Stimulated activated CD4-positive, alpha-beta T cell treated with anti-CD3 and anti-CD28 coated beads, Interleukin-15, amount 100 ng/mL, for 48 hours (primary cell): ENCODE results near the gene CCDC149.

Experiments
- DNase-seq, 2 donors: peaks; one replicate each; pipeline ENCODE4 v3.0.0-alpha.2; 2020; ENCODE audit warnings: low read depth in 2 of 2

CCDC149 gene

GRCh38 chr4:24881508-24882196 is 31.2 kb downstream of the CCDC149 start:
- DNase-seq, result no peak

- no peak for DNase-seq
Observed at GRCh38 chr4:24880186-24880585, 32.7 kb downstream of the CCDC149 start.

DNA sequence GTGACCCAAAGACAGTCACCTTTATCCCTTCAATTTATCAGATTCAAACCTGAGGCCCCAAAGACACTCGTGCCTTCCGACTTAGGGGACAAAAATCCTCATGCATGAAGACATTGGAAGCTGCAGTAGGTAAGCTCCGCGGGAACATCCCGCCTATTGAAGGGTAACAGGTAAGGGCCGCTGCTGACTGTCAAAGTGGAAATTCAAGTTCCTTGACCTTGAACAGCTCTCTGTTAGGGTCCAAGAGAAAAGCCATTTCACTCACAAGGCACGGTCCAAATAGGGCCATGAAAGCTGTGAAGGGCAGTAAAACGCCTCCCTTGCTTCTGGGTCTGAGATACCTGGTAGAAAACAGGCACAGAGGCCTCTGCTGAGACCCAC is 34.2 kb downstream of the CCDC149 start:
- no peak for DNase-seq

DNA sequence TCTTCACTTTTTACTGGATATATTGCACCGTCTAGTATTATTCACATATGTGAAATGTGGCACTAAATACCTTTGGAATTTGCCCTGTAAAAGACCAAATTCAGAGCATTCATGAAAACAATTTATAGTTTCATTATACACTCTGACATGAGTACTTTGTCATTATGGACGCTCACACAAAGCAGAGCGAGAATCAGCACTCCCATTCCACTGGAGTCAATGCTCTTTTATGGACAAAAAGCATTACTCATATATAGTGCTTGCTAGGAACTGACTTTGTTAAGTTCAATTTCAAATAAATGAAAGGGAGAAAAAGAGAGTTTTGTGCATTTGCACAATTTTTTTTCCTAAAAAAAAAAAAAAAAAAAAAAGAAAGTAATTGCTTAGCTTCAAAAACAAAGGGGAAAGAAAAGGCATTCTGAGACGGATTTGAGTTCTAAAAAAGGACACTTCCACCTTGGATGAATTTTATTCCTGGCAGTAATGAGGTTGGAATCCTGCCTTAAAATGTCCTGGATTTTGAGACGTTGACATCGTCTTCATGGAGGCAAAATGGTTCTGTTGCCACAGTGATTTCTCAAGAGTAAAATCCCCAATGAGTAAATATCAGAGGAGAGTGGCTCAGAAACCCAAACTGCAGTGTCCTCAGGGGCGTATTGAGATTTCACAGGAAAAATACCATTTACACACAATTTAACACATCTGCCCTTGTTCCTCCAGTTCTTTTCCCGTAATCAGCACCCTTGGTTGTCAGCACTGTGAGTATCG is 34.8 kb downstream of the CCDC149 start:
- DNase-seq, result no peak

- no peak for DNase-seq
Observed at GRCh38 chr4:24876431-24876830, 36.4 kb downstream of the CCDC149 start.

DNA sequence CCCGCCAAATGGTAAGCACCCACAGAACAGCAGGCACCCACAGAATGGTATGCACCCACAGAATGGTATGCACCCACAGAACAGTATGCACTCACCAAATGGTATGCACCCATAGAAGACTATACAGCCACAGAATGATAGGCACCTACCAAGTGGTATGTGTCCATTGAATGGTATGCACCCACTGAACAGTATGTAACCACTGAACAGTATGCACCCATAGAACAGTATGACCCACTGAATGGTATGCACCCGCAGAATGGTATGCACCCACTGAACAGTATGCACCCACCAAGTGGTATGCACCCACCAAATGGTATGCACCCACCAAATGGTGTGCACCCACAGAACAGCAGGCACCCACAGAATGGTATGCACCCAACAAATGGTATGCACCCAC is 40.1 kb downstream of the CCDC149 start:
- DNase-seq, result no peak

DNA sequence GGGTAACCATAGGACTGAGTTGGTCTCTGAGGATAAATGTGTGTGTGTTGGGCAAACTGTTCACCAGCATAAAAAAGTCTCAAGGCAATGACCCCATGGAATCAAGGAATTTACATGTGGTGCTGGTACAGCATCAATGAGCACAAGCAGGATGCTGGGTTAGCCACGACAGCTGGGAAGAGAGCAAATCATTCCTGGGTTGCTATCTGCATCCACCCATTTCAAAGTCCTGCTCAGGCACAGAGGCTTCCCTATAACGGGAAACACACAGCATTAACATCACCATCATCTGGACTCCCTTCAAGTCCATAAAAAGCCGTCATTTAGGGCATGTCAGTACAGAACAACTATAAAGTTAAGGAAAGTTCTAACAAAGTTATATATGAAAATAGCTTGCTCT is 41.6 kb downstream of the CCDC149 start:
- no peak for DNase-seq

DNA sequence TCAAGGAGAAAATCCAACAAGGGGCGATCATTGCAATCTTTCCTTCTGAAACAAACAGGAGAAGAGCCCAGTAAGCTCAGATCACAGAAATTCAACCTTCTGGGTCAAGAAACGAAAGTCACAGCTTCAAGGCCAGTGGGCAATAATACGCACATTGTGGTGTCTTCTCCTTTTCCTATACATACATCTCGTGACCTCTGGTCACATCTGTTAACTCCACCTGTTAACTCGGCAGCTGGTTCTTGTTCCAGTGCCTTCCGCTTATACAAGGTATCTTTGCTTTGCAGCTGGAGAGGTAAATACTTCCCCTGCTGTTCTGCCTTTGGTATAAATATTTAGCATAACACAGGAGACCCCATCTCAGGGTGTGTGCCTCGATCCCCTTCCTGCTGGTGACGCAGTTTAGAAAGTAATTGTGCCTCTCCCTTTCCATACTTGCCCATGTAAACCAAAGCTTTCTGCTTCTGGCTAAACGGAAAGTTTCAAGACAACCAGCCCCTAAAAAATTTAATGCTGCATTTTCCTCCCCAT is 45.0 kb downstream of the CCDC149 start:
- DNase-seq, result no peak

GRCh38 chr4:24867251-24867650 is 45.6 kb downstream of the CCDC149 start:
- DNase-seq, result no peak

DNA sequence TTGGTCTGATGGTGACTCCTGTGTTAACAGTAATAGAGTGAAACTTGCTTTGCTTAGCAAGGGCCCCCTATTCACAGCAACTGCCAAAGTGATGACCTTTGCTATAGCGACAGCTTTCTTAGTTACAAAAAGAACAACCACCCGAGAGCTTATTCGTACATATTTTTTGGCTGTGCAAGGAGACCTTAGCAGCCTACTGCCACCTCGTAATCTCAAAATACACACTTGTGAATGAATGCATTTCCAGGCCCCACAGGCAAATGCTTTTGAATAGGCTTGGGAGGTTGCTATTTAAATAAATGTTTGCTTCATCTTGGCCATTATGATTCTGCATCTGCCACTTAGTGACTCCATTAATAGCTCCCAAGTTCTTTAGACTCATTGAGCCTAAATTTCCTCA is 47.4 kb downstream of the CCDC149 start:
- no peak for DNase-seq

- no peak for DNase-seq
Observed at GRCh38 chr4:24863799-24864198, 49.0 kb downstream of the CCDC149 start.

DNA sequence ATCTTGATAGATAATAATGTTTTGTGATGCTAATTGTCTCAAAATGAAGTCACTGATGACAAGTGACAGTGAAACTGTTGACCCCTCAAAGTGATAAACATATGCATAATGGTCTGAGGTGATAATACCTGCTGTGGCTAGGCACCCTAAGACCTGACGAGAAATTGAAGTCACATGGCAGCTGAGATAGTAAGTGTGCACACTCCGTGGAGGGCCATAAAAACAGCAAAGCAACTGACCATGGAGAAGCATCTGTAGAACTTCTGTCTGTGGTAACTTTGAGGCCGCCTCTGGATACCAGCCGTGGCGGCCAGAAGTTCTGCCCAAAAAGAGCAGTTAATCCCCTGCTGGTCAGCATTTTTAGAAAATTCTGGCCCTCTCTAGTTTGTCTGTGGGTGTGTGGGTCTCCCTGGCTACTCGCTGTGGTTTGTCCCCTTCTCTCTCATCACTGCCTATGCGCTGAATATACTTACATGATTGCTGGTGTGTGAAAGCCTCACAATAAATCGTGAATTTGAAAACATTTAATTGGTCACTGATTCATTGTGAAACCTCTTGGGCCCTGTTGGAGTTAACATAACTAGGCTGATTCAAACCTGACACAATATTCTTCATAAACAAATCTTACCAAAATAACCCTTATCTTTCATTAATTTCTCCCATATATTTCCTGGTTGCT is 50.6 kb downstream of the CCDC149 start:
- DNase-seq, result no peak

DNA sequence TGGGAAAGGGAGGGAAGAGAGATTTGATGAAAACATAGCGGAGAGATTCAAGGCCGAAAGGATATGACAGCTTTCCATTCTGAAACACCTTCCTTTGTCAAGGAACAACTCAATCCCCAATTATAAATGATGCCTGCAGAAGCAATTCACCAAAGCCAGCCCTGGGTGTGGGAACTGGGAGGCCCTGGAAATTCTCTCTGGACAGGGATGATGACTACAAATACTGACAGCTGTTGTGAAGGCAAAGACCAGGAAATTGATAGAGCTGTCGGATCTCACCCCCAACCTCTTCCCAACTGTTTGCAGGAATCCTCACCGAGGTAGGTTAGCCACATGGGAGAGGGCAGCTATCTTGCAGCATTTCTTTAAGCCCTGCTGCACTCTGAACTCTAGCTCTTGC is 54.3 kb downstream of the CCDC149 start:
- no peak for DNase-seq

GRCh38 chr4:24858026-24858425 is 54.8 kb downstream of the CCDC149 start:
- DNase-seq, result no peak

GRCh38 chr4:24856586-24856985 is 56.3 kb downstream of the CCDC149 start:
- DNase-seq, result no peak

DNA sequence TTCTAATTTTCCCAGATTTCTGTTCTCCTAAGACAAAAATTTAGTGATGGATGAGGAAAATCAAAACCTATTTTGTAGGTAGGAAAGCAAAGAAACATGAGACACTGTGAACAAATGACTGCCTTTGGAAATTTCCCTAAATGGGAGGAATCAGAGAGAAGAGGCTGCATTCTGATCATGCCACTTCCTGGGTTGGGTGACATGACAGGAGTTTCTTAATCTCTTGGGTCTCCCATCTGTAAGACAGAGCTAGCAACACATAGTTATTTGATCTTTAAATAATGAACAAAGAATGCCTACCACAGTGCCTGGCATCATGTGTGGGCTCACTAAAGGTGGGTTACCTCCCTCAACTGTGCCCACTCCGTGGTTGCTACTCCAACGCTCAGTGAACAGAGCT is 57.1 kb downstream of the CCDC149 start:
- DNase-seq, result no peak

- DNase-seq, result no peak
Observed at GRCh38 chr4:24853142-24853541, 59.7 kb downstream of the CCDC149 start.

DNA sequence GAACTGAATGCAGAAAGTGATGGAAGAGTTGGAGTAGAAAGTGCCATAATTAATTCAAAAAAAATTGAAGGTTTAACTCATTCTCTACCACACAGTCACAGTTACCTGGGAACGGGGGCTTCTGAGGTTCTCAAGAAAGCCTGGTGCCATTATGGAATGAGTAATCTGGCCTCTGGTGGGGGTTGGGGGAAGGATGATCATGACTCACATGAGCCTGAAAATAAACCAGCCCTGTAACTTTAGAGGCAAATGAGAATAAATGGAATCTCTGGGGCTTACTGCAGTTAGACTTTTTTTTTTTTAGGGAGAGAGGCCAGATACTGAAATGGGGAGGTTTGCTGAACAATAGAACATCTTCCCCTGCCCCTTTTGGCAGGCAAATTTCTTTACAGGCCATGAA is 62.2 kb downstream of the CCDC149 start:
- DNase-seq, result no peak

DNA sequence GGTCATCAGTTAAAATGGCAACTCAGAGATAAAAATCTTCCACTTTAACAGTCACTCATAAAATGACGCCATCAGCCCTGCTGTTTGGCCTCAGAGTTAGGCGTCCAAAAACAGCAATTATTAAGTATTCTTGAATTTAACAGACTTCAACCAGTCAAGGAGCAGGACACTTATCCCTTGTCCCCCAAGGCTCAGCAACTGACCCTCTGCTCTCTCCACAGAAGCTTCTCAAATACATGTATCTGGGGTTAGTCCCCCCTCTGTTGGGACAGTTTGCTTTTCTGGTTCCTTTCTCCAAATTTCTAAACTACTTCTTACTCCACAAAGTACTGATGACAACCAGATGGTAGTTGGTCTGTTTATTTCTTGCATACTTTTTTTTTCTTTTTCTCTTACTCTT is 63.1 kb downstream of the CCDC149 start:
- DNase-seq, result no peak

- no peak for DNase-seq
Observed at GRCh38 chr4:24849351-24849750, 63.5 kb downstream of the CCDC149 start.

GRCh38 chr4:24846716-24847115 is 66.1 kb downstream of the CCDC149 start:
- DNase-seq, result no peak

GRCh38 chr4:24845902-24846301 is 66.9 kb downstream of the CCDC149 start:
- no peak for DNase-seq

GRCh38 chr4:24845132-24845531 is 67.7 kb downstream of the CCDC149 start:
- no peak for DNase-seq
